ENCODE measurements around the gene INTS11. TPM values are rescaled to one million over a fixed set of nuclear protein-coding genes. Genes with fewer than 3 reads are reported as not detected.

INTS11 gene
- total RNA-seq, 1 experiment from 2014 or later = 103 TPM

GRCh38 chr1:1299686-1300351, 24.6 kb downstream of the INTS11 start:
- Histone ChIP-seq H3K4me1 (peaks cover 6% of the 10 kb centered on the region), H3K36me3 (ENCODE audit: control insufficient read depth, insufficient read depth, low read length) (no peaks in the 10 kb centered on the region), H3K27me3 (replicated peaks; ENCODE audit: control insufficient read depth, insufficient read depth, low read length) (no peaks in the 10 kb centered on the region), H3K4me3 (ENCODE audit: low read depth, low read length) (no peak overlapping the region), H3K9me3 (no peaks in the 10 kb centered on the region)
- no peaks in the 10 kb centered on the region for H3K4me1 Mint-ChIP-seq (ENCODE audit: low read depth, unreplicated experiment)
- no peaks in the 10 kb centered on the region for H3K27me3 Mint-ChIP-seq (ENCODE audit: insufficient read depth, unreplicated experiment)
- peak in 1 of 2 experiments; percentile 46 for DNase-seq
- H3K27ac Mint-ChIP-seq (ENCODE audit: unreplicated experiment) = no peak overlapping the region
- no peaks in the 10 kb centered on the region for H3K9me3 Mint-ChIP-seq (ENCODE audit: unreplicated experiment)
- intact Hi-C loops (cut with micrococcal nuclease; ENCODE audit: unreplicated experiment) = no loop called here
- ChIA-PET CTCF (interaction anchor here (0.5 kb wide), 1 partner anchor 26 kb away, joined by 5 read pairs; the partner anchor contains the start of gene UBE2J2), POLR2A (no interaction called here)
- TF ChIP-seq CTCF (IDR thresholded peaks at IDR 0.05; ENCODE audit: insufficient read depth in 1 of 2, low read depth in 1 of 2, low read length in 1 of 2, severe bottlenecking in 1 of 2, unreplicated experiment in 1 of 2) = peak; percentile 30 to 50
- H3K4me3 Mint-ChIP-seq (ENCODE audit: unreplicated experiment) = no peak overlapping the region
- no TSS peak for BruUV-seq (replicated peaks)
- peaks cover 12% of the 10 kb centered on the region for H3K36me3 Mint-ChIP-seq (ENCODE audit: insufficient read depth, unreplicated experiment)

- no peaks in the 10 kb centered on the region for H3K27me3 ChIP-seq (replicated peaks; ENCODE audit: control insufficient read depth, insufficient read depth, low read length)
- H3K9me3 Mint-ChIP-seq (ENCODE audit: unreplicated experiment) = no peaks in the 10 kb centered on the region
- no peaks in the 10 kb centered on the region for H3K4me1 ChIP-seq
- ChIA-PET CTCF (no interaction called here), POLR2A (no interaction called here)
- no peaks in the 10 kb centered on the region for H3K9me3 ChIP-seq
- peak in 1 of 2 experiments; percentile 43 for DNase-seq
- peaks cover 12% of the 10 kb centered on the region for H3K36me3 Mint-ChIP-seq (ENCODE audit: insufficient read depth, unreplicated experiment)
- H3K36me3 ChIP-seq (ENCODE audit: control insufficient read depth, insufficient read depth, low read length) = no peaks in the 10 kb centered on the region
- TF ChIP-seq CTCF (IDR thresholded peaks at IDR 0.05; ENCODE audit: insufficient read depth in 1 of 2, low read depth in 1 of 2, low read length in 1 of 2, severe bottlenecking in 1 of 2, unreplicated experiment in 1 of 2) = no peak
- intact Hi-C loops (cut with micrococcal nuclease; ENCODE audit: unreplicated experiment) = no loop called here
- H3K27ac Mint-ChIP-seq (ENCODE audit: unreplicated experiment) = no peak overlapping the region
- H3K27me3 Mint-ChIP-seq (ENCODE audit: insufficient read depth, unreplicated experiment) = no peaks in the 10 kb centered on the region
- H3K4me3 Mint-ChIP-seq (ENCODE audit: unreplicated experiment) = no peak overlapping the region
- no TSS peak for BruUV-seq (replicated peaks)
- no peaks in the 10 kb centered on the region for H3K4me1 Mint-ChIP-seq (ENCODE audit: low read depth, unreplicated experiment)
- no peak overlapping the region for H3K4me3 ChIP-seq (ENCODE audit: low read depth, low read length)
These were observed 25.4 kb downstream of the INTS11 start for GRCh38 chr1:1298861-1299685.

- Histone ChIP-seq H3K9me3 (no peaks in the 10 kb centered on the region), H3K4me1 (no peaks in the 10 kb centered on the region), H3K27me3 (replicated peaks; ENCODE audit: control insufficient read depth, insufficient read depth, low read length) (no peaks in the 10 kb centered on the region), H3K36me3 (ENCODE audit: control insufficient read depth, insufficient read depth, low read length) (no peaks in the 10 kb centered on the region), H3K4me3 (ENCODE audit: low read depth, low read length) (no peak overlapping the region)
- H3K36me3 Mint-ChIP-seq (ENCODE audit: insufficient read depth, unreplicated experiment) = peaks cover 12% of the 10 kb centered on the region
- H3K4me1 Mint-ChIP-seq (ENCODE audit: low read depth, unreplicated experiment) = no peaks in the 10 kb centered on the region
- H3K9me3 Mint-ChIP-seq (ENCODE audit: unreplicated experiment) = no peaks in the 10 kb centered on the region
- ChIA-PET POLR2A (no interaction called here), CTCF (no interaction called here)
- BruUV-seq (replicated peaks) = no TSS peak
- no peak for TF ChIP-seq CTCF (IDR thresholded peaks at IDR 0.05; ENCODE audit: insufficient read depth in 1 of 2, low read depth in 1 of 2, low read length in 1 of 2, severe bottlenecking in 1 of 2, unreplicated experiment in 1 of 2)
- H3K27me3 Mint-ChIP-seq (ENCODE audit: insufficient read depth, unreplicated experiment) = no peaks in the 10 kb centered on the region
- DNase-seq = no peak
- no peak overlapping the region for H3K27ac Mint-ChIP-seq (ENCODE audit: unreplicated experiment)
- no peak overlapping the region for H3K4me3 Mint-ChIP-seq (ENCODE audit: unreplicated experiment)
- intact Hi-C loops (cut with micrococcal nuclease; ENCODE audit: unreplicated experiment) = no loop called here
These were observed 26.5 kb downstream of the INTS11 start for GRCh38 chr1:1297802-1298424.

All from Caco-2 (cell line).